ENCODE measurements around the gene RIMBP2. TPM values are rescaled to one million over a fixed set of nuclear protein-coding genes. Genes with fewer than 3 reads are reported as not detected.

The RIMBP2 gene
- total RNA-seq, 4 donors from 2014 or later, result not detected

DNA sequence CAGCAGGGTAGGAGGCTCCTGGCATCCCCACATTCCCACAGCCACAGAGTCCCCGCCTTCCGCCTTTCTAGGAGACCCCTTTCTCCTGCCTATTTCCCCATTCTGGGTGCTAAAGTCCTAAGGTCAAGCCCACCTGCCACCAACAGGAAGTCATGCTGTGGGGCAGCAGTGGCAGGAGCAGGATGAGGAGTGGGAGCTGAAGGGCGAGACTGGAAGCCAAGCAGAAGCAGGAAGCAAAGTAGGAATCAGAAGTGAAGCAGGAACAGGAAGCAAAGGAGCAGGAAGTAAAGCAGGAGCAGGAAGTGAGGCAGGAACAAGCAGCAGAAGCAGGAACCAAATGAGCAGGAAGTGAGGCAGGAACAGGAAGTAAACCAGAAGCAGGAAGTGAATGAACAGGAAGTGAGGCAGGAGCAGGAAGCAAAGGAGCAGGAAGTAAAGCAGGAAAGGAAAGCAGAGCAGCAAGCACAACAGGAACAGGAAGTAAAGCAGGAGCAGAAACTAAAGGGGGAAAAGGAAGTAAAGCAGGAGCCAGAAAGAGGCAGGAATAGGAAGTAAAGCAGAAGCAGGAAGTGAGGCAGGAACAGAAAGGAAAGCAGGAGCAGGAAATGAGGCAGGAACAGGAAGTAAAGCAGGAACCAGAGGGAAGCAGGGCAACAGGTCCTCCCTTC is 38.3 kb upstream of the RIMBP2 start:
- TF ChIP-seq, protein P1, sequence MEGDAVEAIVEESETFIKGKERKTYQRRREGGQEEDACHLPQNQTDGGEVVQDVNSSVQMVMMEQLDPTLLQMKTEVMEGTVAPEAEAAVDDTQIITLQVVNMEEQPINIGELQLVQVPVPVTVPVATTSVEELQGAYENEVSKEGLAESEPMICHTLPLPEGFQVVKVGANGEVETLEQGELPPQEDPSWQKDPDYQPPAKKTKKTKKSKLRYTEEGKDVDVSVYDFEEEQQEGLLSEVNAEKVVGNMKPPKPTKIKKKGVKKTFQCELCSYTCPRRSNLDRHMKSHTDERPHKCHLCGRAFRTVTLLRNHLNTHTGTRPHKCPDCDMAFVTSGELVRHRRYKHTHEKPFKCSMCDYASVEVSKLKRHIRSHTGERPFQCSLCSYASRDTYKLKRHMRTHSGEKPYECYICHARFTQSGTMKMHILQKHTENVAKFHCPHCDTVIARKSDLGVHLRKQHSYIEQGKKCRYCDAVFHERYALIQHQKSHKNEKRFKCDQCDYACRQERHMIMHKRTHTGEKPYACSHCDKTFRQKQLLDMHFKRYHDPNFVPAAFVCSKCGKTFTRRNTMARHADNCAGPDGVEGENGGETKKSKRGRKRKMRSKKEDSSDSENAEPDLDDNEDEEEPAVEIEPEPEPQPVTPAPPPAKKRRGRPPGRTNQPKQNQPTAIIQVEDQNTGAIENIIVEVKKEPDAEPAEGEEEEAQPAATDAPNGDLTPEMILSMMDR (IDR thresholded peaks at IDR 0.05; ENCODE audit: low read depth), result no peak

DNA sequence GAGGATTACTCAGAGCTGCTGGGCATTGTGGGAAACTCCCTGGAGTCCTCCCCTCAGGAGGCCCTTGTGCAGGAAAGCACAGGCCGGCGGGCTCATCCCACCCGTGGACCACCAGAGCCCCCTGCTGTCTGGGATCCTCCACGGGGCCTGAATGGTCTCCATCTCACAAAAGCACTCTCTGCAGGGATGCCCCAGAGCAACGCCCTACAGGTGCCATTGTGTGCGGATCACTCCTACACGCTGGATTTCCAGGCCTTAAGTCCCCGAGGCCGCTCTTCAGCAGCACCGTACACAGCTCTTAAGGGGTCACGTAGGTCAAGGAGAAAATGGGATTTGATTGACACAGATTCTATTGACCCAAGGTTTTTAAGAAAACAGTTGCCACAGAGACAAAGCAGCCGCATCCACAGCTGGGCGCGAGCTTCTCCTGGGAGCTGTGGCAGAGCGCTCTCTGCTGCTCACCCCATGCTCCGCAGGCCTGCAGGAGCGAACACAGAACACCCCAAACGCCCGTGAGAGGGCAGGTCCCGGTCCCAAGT is 36.7 kb upstream of the RIMBP2 start:
- TF ChIP-seq, protein P1 (IDR thresholded peaks at IDR 0.05; ENCODE audit: low read depth), result no peak

DNA sequence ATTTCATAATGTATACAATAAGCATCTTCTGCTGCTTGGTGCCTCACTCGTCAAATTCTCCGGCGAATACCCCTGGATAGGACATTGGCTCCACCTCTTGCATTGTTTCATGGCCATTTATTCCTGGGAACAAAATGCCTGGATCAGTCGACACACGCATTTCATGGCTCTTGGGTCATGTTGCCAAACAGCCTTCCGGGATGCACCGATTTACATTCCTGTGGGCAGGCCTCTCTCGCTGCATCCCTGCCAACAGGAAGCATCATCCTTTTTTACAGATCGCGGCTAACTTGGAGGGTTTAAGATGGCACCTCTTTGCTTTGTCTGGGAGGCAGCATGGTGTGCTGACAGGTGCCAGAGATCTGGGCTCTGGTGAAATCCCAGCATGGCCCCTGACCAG is 32.7 kb upstream of the RIMBP2 start:
- TF ChIP-seq, protein P1 (IDR thresholded peaks at IDR 0.05; ENCODE audit: low read depth), result no peak

DNA sequence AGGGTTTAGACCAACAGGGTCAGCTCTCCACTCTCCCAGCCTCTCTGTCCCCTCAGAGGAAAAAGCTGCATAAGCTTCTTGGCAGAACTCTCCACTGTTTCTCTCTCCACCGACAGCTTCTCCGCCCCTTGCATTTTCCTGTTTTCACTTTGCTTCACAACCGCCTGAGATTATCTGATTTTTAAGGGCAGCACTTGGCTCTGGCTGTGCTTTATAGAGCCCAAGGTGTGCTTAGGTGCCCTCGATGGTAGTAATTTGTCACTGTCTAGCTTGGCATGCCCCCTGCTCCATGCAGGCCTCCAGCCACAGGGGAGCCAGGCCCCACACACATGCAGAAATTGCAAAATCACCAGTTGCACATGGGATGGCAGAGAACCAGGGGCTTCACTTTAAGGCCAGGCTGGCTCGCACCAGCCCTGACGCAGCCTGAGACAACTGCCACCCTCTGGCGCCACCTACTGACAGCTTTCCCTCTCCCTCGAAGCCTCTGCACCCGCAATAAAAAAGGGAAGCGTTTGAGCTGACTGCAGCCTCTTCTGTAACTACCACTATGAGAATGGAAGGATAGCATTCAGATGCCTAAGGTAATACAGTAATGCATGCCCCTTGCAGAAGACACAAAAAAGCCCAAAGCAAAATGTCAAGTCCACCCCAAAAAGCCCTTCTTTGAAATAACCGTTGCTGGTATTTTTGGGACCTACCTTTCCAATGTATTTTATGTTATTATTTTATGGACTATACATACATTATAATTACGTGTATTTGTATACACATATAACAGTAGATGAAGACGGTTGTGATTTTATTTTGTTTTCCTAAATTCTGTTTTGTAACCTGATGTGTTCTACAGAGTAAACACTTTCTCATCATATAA is 32.0 kb upstream of the RIMBP2 start:
- TF ChIP-seq, protein P1 (IDR thresholded peaks at IDR 0.05; ENCODE audit: low read depth), result no peak

DNA sequence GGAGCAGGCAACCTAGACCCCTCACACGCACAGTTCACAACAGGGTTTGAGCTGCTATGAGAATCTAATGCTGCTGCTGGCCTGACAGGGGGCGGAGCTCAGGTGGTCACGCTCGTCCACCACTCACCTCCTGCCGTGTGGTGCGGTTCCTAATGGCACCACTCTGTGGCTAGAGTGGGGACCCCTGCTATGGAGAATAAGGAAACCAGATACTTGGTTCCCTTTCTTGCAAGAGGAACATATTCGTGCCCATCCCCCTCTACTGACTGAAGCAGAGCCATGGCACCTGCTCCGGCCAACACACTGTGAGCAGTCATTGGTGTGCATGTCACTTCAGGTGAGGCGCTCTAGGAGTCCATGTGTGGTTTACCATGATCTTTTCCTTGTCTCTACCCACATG is 30.4 kb upstream of the RIMBP2 start:
- TF ChIP-seq, protein P1 (IDR thresholded peaks at IDR 0.05; ENCODE audit: low read depth), result no peak

DNA sequence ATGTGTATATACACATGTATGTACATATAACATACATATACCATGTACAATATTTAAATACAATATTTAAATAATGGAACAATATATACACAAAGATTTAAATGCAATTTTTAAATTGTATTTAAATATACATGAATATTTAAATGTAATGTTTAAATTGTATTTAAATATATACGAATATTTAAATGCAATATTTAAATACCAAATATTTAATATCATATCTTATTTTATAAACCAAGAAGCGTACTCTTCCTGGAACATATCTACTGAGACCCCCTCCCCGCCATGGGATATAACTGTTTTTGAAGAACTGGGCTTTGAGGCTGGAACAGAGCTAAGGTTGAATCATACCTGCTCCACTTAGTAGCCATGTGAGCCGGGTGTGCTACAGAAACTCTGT is 29.8 kb upstream of the RIMBP2 start:
- TF ChIP-seq, protein P1 (IDR thresholded peaks at IDR 0.05; ENCODE audit: low read depth), result no peak

DNA sequence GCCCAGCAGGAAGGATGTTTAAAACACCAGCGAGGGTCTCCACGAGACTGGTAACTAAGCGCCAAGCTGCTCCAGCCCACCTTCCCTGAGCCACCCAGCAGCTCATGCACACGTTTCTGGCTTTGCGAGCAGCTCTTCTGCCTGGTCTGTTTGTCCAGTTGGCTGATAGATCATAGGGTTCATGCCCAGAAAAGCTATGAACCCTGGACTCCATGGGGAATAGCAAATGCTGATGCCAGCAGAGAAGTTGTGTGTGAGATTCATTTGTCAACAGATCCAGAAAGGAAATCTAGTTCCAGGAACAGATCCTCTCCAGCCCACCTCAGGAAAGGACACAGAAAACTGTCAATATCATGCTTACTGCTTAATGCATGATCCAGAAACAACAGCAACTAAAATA is 28.2 kb upstream of the RIMBP2 start:
- TF ChIP-seq, protein P1 (IDR thresholded peaks at IDR 0.05; ENCODE audit: low read depth), result no peak
